Gastroesophageal sphincter (tissue), 3 donors: ENCODE results near the gene OAS1.
"Not testable (repeated sequence)": the region's sequence is repeated elsewhere in the genome, so short reads cannot be mapped to it uniquely, and the experiment has no call there.

Source experiments
- CTCF ChIP-seq, 4 experiments: fragments of 200-600 bp in 2 of 4; fragments of 450-650 bp in 2 of 4; sonication (generic) in 1 of 4; IDR thresholded peaks; one replicate each; pipeline ENCODE4 v1.5.1; 2017 to 2019; ENCODE audit warnings: antibody characterized with exemption in 4 of 4, mild to moderate bottlenecking in 2 of 4, moderate library complexity in 2 of 4
- POLR2A ChIP-seq, 2 donors: fragments of 450-650 bp; IDR thresholded peaks; one replicate each; pipeline ENCODE4 v1.6.1; 2017; ENCODE audit warnings: antibody characterized with exemption in 2 of 2, mild to moderate bottlenecking in 2 of 2, moderate library complexity in 1 of 2
- POLR2AphosphoS5 ChIP-seq: sonication (generic); formaldehyde crosslinking; IDR thresholded peaks from one replicate; pipeline ENCODE4 v1.6.1; 2017; ENCODE audit warnings: antibody characterized with exemption

DNA sequence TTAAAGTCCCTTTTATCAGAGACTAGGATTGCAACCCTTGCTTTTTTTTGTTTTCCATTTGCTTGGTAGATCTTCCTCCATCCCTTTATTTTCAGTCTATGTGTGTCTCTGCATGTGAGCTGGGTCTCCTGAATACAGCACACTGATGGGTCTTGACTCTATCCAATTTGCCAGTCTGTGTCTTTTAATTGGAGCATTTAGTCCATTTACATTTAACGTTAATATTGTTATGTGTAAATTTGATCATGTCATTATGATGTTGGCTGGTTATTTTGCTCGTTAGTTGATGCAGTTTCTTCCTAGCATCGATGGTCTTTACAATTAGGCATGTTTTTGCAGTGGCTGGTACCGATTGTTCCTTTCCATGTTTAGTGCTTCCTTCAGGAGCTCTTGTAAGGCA is 50.4 kb downstream of the OAS1 start:
- TF ChIP-seq CTCF (IDR thresholded peaks at IDR 0.05); POLR2A (IDR thresholded peaks at IDR 0.05); POLR2AphosphoS5: not testable (repeated sequence)
